Stimulated activated CD8-positive, alpha-beta memory T cell treated with anti-CD3 and anti-CD28 coated beads, Interleukin-12 subunit alpha, Interleukin-12 subunit beta, amount 100 ng/mL, for 4 hours (primary cell): Measurements from ENCODE around the gene TACC2.
"Not testable (repeated sequence)": the region's sequence is repeated elsewhere in the genome, so short reads cannot be mapped to it uniquely, and the experiment has no call there.

Experiments
- DNase-seq: peaks from one replicate; pipeline ENCODE4 v3.0.0-alpha.2; 2020; ENCODE audit warnings: low read depth

The TACC2 gene

GRCh38 chr10:121978511-121978910, 10.5 kb upstream of the TACC2 start:
- no peak for DNase-seq

- no peak for DNase-seq
Measured at GRCh38 chr10:121981346-121981745, 7.6 kb upstream of the TACC2 start.

DNA sequence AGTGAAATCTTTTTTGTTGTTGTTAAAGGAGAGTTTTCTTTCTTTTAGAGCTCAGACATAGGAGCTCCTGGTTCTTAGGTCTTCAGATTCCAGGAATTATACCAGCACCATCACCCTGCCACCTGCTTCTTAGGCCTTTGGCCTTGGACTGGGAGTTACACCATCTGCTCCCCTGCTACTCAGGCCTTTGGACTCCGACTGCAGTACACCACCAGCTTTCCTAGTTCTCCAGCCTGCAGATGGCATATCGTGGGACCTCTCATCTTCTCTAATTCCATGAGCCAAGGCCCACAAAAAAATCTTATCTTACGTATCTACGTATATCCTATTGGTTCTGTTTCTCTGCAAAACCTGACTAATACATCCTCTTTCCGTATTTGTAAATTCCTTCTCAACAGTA, 5.1 kb upstream of the TACC2 start:
- DNase-seq, result no peak

DNA sequence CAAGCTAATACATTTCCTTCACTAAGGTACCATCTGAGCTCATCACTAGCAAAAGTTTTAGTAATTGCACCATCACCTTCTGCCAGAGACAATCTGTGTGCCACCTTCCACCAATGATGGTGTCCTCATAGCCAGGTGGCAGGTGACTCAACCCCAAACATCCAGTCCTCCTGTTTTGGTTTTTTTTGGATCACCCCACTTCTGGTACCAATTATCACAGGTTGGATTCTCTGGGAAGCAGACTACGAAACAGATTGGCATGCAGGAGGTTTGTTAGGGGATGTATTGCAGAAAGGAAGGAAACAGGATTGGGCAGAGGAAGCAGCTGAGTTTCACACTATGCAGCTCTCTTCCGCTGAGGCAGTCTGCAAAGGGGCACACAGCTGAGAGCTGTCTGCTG, 4.5 kb upstream of the TACC2 start:
- DNase-seq, result no peak

DNA sequence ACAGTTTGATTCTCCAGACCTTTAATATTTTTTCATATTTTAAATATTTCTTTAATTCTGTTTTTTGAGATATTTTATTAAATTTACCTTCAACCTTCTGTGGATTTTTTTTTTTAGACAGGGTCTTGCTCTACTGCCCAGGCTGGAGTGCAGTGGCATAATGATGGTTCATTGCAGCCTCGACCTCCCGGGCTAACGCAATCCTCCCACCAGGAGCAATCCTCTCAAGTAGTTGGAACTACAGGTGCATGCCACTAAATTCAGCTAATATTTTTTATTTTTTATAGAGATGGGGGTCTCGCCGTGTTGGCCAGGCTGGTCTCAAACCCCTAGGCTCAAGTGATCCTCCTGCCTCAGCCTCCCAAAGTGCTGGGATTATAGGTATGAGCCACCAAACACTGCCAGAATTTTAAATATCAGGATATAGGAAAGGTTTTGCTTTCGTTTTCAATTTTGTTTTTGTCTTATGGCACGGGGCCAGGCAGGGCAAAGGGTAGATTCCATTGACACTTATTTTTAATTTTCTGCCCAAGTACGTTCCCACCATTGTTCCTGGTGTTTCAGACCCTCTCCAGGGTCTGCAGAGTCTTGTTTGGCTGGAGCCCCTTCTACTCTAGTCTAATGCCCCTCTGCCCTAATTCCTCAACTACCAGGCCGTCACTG, 1.2 kb downstream of the TACC2 start:
- DNase-seq, result no peak

DNA sequence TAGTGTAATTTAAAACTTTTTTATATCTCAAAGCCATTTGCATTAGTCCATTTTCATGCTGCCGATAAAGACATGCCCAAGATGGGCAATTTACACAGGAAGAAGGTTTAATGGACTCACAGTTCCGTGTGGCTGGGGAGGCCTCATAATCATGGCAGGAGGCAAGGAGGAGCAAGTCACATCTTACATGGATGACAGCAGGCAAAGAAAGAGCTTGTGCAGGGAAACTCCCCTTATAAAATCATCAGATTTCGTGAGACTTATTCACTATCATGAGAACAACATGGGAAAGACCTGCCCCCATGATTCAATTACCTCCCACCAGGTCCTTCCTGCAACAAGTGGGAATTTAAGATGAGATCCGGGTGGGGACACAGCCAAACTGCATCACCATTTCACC, 2.8 kb downstream of the TACC2 start:
- DNase-seq, result not testable (repeated sequence)

- DNase-seq, result no peak
Measured at GRCh38 chr10:121994429-121994941, 5.5 kb downstream of the TACC2 start.

DNA sequence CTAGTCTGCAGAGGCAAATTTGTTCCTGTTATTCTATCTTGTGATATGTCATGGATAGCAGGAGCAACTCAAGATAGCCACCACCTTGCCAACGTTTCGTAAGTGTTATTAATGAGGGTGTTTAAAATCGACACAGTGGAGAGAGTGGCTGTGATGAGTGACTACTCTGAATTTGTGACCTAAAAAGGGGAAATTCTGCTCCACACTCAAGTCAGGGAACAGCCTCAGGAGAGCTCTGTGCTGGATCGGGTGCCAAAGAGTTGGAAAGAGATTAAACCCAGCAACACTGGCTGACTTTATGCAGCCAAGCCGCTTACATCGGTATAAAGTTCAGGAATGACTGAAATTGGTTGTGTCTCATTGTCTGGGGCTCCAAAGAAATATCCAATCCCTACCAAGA, 9.5 kb downstream of the TACC2 start:
- DNase-seq, result no peak

- no peak for DNase-seq
Measured at GRCh38 chr10:121999301-121999700, 10.3 kb downstream of the TACC2 start.

DNA sequence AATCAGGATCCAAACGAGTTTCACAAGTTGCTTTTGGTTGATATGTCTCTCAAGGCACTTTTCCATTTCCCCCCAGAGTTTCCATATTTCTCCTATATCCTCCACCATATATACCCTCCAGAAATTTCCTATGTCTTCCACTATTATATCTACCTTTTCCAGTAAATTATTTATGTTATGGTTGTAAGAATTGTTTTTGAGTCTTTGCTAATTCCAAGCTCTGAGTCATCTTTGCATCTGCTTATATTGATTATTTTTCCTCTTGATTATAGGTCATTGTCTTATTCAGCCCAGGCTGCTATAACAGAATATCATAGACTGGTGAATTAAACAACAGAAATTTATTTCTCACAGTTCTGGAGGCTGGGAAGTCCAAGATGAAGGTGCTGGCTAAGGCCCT, 12.7 kb downstream of the TACC2 start:
- no peak for DNase-seq

DNA sequence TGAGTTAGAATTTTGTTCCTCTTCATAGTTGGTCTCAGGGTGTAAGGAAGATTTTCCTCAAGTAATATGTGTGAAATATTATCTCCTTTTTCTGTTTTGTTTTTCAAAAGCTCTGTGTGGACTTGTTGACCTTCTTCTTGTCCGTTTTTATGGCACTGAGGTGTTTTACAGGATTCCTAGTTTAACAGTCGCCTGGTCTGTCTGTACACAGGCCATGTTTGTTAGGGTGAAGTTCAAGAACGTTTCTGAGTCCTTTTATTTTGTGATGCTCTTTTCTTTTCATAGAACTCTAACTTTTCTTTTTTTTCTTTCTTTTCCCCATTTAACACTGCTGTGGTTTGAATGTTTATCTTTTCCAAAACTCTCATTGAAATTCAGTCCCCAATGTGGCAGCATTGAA, 18.5 kb downstream of the TACC2 start:
- DNase-seq, result no peak

- DNase-seq, result no peak
Measured at GRCh38 chr10:122010405-122011050, 21.6 kb downstream of the TACC2 start.

DNA sequence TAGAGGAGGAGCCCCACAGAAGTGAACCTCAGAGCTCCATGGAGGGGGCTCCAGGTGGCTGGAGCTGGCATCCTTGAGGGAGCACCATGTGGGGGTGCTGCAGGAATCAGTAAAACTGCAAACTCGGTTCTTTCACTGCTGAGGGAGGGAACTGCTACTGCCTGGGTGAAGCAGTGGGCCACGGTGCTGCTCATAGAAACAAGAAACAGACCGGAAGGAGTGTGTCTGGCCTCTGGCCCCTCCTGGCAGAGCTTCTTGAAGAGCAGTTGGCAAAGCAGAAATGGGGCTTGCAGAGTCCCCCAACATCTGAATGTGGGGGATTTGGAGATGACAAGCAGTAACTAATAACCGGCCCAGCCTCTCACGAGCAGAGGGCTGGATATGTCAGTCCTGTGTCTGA, 23.8 kb downstream of the TACC2 start:
- DNase-seq, result no peak

- DNase-seq, result no peak
Measured at GRCh38 chr10:122013311-122013780, 24.4 kb downstream of the TACC2 start.

- no peak for DNase-seq
Measured at GRCh38 chr10:122014652-122015248, 25.8 kb downstream of the TACC2 start.

- DNase-seq, result not testable (repeated sequence)
Measured at GRCh38 chr10:122017926-122018325, 29.0 kb downstream of the TACC2 start.

DNA sequence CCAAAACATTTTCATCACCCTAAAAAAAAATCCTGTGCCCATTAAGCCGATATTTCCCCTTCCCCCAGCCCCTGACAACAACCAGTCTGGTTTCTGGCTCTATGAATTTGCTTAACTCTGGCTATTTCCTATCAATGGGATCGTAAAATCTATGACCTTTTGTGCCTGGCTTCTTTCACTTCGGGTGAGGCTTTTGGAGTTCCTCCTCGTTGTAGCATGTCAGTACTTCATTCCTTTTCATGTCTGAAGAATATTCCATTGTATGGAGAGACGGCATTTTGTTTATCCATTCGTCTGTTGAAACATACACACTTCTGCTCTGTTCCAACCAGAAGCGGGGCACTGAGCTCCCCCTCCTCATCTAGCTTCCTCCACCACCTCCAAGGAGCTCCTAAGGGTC, 29.5 kb downstream of the TACC2 start:
- no peak for DNase-seq

GRCh38 chr10:122018951-122019413, 30.0 kb downstream of the TACC2 start:
- DNase-seq, result no peak

DNA sequence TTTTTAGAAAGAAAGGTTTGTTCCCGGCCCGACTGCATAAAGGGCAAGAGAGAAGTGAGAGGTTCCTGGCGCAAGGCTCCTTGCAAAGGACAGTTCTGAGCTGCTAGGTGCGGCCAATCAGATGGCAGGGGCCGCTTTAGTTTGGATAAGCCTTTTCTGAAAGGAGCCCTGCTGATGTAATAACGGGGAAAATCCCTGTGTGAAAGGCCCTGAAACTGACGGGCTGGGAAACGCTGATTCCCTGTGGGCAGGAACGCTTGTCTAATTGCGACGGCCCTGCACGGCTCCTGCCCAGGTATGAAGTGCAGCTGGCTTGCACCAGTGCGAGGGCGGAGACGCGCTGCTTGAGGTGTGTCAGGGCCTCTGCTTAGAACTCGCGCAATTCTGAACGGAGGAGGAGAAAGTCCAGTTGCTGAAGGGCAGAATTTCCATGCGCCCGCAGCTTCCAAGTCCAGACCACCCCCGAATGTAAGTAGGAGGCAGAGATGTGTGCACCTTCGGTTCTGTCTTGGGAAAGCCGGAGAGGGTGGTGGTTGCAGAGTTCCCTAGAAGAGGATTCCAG, 30.5 kb downstream of the TACC2 start:
- DNase-seq, result no peak

- no peak for DNase-seq
Measured at GRCh38 chr10:122020226-122020625, 31.3 kb downstream of the TACC2 start.

DNA sequence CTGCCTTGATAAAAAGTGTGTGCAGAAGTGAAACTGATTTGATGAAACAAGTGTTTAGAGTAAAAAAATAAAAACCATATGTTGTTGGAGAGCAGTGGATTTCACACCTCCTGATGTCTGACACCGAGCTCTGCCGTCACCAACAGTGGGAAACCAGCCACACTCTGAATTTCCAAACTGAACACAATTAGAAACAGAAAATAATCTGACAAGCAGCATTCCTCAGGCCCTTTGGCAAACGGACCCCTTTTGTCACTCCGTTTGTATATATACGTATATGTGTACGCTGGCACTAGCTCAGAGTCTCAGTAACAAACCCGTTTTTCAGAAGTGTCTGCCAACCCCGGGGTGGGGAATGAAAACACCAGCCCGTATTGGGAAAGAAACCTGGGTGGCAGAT, 32.4 kb downstream of the TACC2 start:
- no peak for DNase-seq

DNA sequence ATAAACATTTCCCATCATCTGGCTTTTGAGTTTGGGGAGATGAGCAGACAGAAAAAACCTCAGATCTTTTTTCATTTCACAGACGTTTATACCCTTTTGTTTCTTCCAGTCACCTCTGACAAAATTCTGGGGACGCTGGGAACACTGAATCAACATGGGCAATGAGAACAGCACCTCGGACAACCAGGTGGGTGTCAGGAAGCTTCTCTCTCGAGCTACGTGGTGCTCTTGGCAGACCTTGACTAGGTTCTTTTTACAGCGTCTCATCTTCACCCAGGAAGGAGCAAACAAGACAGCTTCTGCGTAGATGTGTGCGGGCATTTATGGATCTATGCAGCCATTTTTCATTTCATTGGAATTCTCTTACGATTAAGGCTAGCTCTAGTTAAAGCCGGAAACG, 32.9 kb downstream of the TACC2 start:
- no peak for DNase-seq

DNA sequence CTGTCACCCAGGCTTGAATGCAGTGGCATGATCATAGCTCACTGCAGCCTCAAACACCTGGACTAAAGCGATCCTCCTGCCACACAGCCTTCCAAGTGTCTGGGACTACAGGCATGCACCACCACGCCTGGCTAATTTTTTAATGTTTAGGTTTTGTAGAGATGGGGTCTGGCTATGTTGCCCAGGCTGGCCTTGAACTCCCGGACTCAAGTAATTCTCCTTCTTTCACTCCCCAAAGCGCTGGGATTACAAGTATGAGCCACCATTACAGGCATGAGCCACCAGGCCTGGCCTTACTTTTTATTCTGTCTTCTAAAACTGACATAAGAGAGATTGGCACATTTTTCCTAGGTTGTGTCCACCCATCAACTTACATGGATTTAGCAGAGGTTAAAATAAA, 33.3 kb downstream of the TACC2 start:
- DNase-seq, result no peak
